DMS 273 (cell line): ENCODE results near the gene CHDH.
A peak's percentile ranks its signal among the peaks of the same experiment; 100 is the strongest.

ENCODE experiments used
- DNase-seq: peaks from one replicate; lab custom pipeline; 2025; ENCODE audit not compliant: unreplicated experiment; lab: John Stamatoyannopoulos, UW

CHDH gene

GRCh38 chr3:53846134-53846850 lies at the start of gene CHDH, which contains the start of gene IL17RB:
TSS of gene CHDH (minus strand) at chr3:53846419. CDS start at chr3:53824008, 22,411 bp downstream.
TSS of gene IL17RB (plus strand) at chr3:53846568. CDS start at chr3:53846589, 21 bp downstream.
- peak; percentile 74 for DNase-seq

- DNase-seq, result no peak
Observed at GRCh38 chr3:53892286-53892637, 46.0 kb upstream of the CHDH start.

- peak; percentile 98 for DNase-seq
Observed at GRCh38 chr3:53891497-53892285, 45.5 kb upstream of the CHDH start, which contains the start of gene SELENOK. TSS of gene SELENOK (minus strand) at chr3:53891859.

GRCh38 chr3:53890726-53891475 lies 44.7 kb upstream of the CHDH start:
- DNase-seq, result peak; percentile 45

GRCh38 chr3:53888232-53888631 lies 42.0 kb upstream of the CHDH start:
- DNase-seq, result no peak

- DNase-seq, result no peak
Observed at GRCh38 chr3:53887446-53887845, 41.2 kb upstream of the CHDH start.

- DNase-seq, result no peak
Observed at GRCh38 chr3:53885239-53885638, 39.0 kb upstream of the CHDH start.

GRCh38 chr3:53884623-53885022 lies 38.4 kb upstream of the CHDH start:
- no peak for DNase-seq

- no peak for DNase-seq
Observed at GRCh38 chr3:53883008-53883407, 36.8 kb upstream of the CHDH start.

GRCh38 chr3:53881691-53882593 lies 35.7 kb upstream of the CHDH start, which contains the start of gene ACTR8:
TSS of gene ACTR8 (minus strand) at chr3:53882152. CDS start at chr3:53882101, 51 bp downstream.
- DNase-seq, result peak; percentile 79

GRCh38 chr3:53880396-53881345 lies 34.5 kb upstream of the CHDH start:
- DNase-seq, result no peak

GRCh38 chr3:53865732-53866499 lies 19.7 kb upstream of the CHDH start:
- no peak for DNase-seq

GRCh38 chr3:53863145-53863544 lies 16.9 kb upstream of the CHDH start:
- DNase-seq, result no peak

GRCh38 chr3:53862241-53862640 lies 16.0 kb upstream of the CHDH start:
- DNase-seq, result no peak

GRCh38 chr3:53860196-53860595 lies 14.0 kb upstream of the CHDH start:
- no peak for DNase-seq

- DNase-seq, result no peak
Observed at GRCh38 chr3:53859178-53859577, 13.0 kb upstream of the CHDH start.

- DNase-seq, result no peak
Observed at GRCh38 chr3:53858096-53858741, 12.0 kb upstream of the CHDH start.

- no peak for DNase-seq
Observed at GRCh38 chr3:53856964-53857363, 10.7 kb upstream of the CHDH start.
